Left lung (tissue), 10 donors: ENCODE results near the gene PPP1R37. TPM values are rescaled to one million over a fixed set of nuclear protein-coding genes. Genes with fewer than 3 reads are reported as not detected.

Experiments used
- ATAC-seq: fragments of 200-7000 bp; cut with Tn5 transposase; one replicate; pipeline ENCODE4 v1.9.1; 2020; ENCODE audit warnings: moderate library complexity
- DNase-seq, 4 donors: peaks; one replicate each; pipeline ENCODE4 v3.0.0-alpha.2; 2013 to 2020
- H3K27ac ChIP-seq, 2 donors: fragments of 200-600 bp; sonication (generic) in 1 of 2; one replicate each; pipeline versions ENCODE4 v1.5.0 to v1.8.0; 2020 to 2021
- H3K27me3 ChIP-seq, 2 donors: fragments of 200-600 bp; sonication (generic) in 1 of 2; one replicate each; pipeline versions ENCODE4 v1.5.0 to v1.8.0; 2020 to 2021
- H3K36me3 ChIP-seq, 2 donors: fragments of 200-600 bp; sonication (generic) in 1 of 2; one replicate each; pipeline versions ENCODE4 v1.5.0 to v1.8.0; 2020 to 2021
- H3K4me1 ChIP-seq, 2 donors: fragments of 200-600 bp; one replicate each; pipeline ENCODE4 v1.8.0; 2021
- H3K4me3 ChIP-seq, 2 donors: fragments of 200-600 bp; sonication (generic) in 1 of 2; one replicate each; pipeline versions ENCODE4 v1.5.0 to v1.8.0; 2020 to 2021; ENCODE audit warnings: mild to moderate bottlenecking in 1 of 2
- H3K9me3 ChIP-seq, 2 donors: fragments of 200-600 bp; sonication (generic) in 1 of 2; one replicate each; pipeline versions ENCODE4 v1.5.0 to v1.8.0; 2020 to 2021
- intact Hi-C, 2 donors: fragments of 100-400 bp; cut with DNase I; formaldehyde crosslinking; loops; one replicate each; pipeline versions ENCODE4 v1.11.2 to v1.14.2; 2022
- polyA plus RNA-seq, 6 donors: library from polyadenylated mRNA; unstranded; fragments of 120-200 nt; gene quantifications; one replicate each; pipeline ENCODE4 v1.2.1, GENCODE V29; 2013; ENCODE audit not compliant: insufficient read length in 6 of 6
- total RNA-seq, 2 donors: library from RNA; stranded (reverse); fragmentation: NEBNext Ultra II Directional; extraction: Animal tissue kit (Norgen Biotek cat#: 25700); gene quantifications; one replicate each; pipeline ENCODE4 v1.2.1, GENCODE V29; 2021
- TF ChIP-seq, protein P1 (sequence below), 2 donors: fragments of 200-600 bp; sonication (generic) in 1 of 2; IDR thresholded peaks; one replicate each; pipeline versions ENCODE4 v1.5.0 to v1.8.0; 2021; ENCODE audit warnings: antibody characterized with exemption in 2 of 2
- donor health status: DM: no; HTN: yes; CAD: no.
- donor health status: DM: no; HTN: no; CAD: no.

Gene PPP1R37
- total and polyA plus RNA-seq, 8 donors = 17.3 to 29.8 (median 26.0) TPM

DNA sequence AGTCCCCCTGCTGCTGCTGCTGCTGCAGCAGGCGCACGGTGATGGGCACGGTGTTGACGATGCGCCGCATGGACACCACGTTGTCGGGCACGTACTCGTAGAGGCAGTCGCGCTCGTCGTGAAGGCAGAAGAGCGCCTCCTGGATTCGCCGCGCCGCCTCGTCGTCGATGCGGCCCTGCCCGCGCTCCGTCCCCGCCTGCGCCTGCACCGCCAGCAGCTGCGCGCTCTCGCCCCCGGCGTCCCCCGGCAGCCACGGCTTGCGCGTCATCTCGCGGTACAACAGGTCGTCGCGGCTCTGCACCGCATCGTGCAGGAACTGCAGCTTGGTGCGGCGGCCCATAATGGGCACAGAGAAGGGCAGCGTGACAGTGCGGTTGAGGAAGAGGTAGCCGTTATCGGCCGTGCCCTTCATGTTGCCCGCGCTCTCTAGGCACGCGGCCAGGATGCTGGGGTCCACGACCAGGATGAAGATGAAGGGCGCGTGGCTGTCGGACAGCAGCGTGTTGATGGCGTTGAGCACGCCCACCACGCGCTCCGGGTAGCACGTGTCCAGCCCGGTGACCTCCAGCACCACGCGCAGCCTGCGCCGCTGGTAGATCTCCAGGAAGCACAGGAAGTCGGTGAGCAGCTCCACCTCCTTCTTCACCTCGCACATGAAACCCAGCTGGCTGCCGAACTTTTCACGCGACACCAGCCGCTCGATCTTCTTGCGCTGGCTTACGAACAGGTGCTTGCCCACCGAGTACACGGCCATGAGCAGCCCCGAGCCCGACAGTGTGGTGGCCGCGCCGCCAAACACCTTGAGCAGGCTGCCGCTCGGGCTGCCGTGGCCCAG lies 59.7 kb downstream of the PPP1R37 start:
- intact Hi-C loops = no loop called here
- Histone ChIP-seq H3K4me3 (peak overlapping the region in 1 of 2 donors; percentile 17), H3K27me3 (peaks cover 29 to 75% of the 10 kb centered on the region in 2 donors), H3K36me3 (peaks cover 0 to 11% of the 10 kb centered on the region in 2 donors), H3K4me1 (peaks cover 22 to 29% of the 10 kb centered on the region in 2 donors), H3K27ac (no peak overlapping the region), H3K9me3 (no peaks in the 10 kb centered on the region)
- TF ChIP-seq, protein P1, sequence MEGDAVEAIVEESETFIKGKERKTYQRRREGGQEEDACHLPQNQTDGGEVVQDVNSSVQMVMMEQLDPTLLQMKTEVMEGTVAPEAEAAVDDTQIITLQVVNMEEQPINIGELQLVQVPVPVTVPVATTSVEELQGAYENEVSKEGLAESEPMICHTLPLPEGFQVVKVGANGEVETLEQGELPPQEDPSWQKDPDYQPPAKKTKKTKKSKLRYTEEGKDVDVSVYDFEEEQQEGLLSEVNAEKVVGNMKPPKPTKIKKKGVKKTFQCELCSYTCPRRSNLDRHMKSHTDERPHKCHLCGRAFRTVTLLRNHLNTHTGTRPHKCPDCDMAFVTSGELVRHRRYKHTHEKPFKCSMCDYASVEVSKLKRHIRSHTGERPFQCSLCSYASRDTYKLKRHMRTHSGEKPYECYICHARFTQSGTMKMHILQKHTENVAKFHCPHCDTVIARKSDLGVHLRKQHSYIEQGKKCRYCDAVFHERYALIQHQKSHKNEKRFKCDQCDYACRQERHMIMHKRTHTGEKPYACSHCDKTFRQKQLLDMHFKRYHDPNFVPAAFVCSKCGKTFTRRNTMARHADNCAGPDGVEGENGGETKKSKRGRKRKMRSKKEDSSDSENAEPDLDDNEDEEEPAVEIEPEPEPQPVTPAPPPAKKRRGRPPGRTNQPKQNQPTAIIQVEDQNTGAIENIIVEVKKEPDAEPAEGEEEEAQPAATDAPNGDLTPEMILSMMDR (IDR thresholded peaks at IDR 0.05) = no peak
- peak in 1 of 4 donors; percentile 48 for DNase-seq
- peak; percentile 66 for ATAC-seq

- Histone ChIP-seq H3K4me3 (peak overlapping the region in 1 of 2 donors; percentile 17), H3K36me3 (peaks cover 0 to 4% of the 10 kb centered on the region in 2 donors), H3K27me3 (peaks cover 29 to 83% of the 10 kb centered on the region in 2 donors), H3K9me3 (no peaks in the 10 kb centered on the region), H3K4me1 (peaks cover 22 to 29% of the 10 kb centered on the region in 2 donors), H3K27ac (no peak overlapping the region)
- DNase-seq (peak in 1 of 4 donors; percentile 44), ATAC-seq (peak; percentile 61)
- TF ChIP-seq, protein P1 (IDR thresholded peaks at IDR 0.05) = no peak
- intact Hi-C loops = no loop called here
Observed at GRCh38 chr19:45153339-45154063, 60.5 kb downstream of the PPP1R37 start.

DNA sequence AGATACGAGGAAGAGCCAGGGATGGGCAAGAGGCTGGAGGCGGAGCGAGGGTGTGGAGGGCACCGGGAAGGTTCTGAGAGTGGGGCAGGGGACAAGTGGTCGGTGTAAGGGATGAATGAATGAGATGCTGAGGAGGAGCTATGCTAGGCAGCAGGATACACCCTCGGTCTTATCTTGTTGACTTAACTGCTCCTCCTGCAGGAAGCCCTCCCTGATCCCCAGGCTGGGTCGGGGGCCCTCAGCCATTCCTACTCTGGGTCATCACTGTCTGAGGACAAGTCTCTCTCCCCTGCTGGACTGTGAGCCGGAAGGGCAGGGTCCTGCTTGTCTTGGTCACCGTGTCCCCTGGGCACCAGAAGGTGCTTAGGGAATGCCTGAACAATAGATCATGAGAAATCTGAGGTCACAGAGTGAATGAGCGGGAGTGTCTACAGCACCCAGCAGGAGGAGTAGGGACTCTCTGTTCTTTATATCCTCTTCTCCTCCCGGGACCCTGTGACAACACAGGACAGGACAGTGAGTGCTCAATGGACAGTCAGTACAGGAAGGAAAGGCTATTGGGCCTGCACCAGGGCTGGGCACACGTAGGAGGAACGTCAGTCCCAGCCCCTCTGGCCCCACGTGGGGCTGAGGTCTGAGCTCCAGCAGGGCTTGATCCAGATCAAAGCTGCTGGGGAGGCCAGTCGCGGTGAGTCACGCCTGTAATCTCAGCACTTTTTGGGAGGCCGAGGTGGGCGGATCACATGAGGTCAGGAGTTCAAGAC lies 61.3 kb downstream of the PPP1R37 start:
- intact Hi-C loops = no loop called here
- ATAC-seq (peak; percentile 9), DNase-seq (no peak)
- Histone ChIP-seq H3K27me3 (peaks cover 29 to 90% of the 10 kb centered on the region in 2 donors), H3K4me3 (no peak overlapping the region), H3K36me3 (no peaks in the 10 kb centered on the region), H3K4me1 (peaks cover 22 to 29% of the 10 kb centered on the region in 2 donors), H3K9me3 (no peaks in the 10 kb centered on the region), H3K27ac (no peak overlapping the region)
- TF ChIP-seq, protein P1 (IDR thresholded peaks at IDR 0.05) = no peak

GRCh38 chr19:45156011-45156630 lies 63.1 kb downstream of the PPP1R37 start:
- H3K9me3 ChIP-seq = no peaks in the 10 kb centered on the region
- H3K4me3 ChIP-seq = no peak overlapping the region
- no peaks in the 10 kb centered on the region for H3K36me3 ChIP-seq
- no peak overlapping the region for H3K27ac ChIP-seq
- TF ChIP-seq, protein P1 (IDR thresholded peaks at IDR 0.05) = no peak
- H3K4me1 ChIP-seq = peaks cover 22 to 29% of the 10 kb centered on the region in 2 donors
- intact Hi-C loops = no loop called here
- H3K27me3 ChIP-seq = peaks cover 28 to 100% of the 10 kb centered on the region in 2 donors
- ATAC-seq (no peak), DNase-seq (no peak)
